HG03342 (cell line): ENCODE results near the gene CDH24.

Experiments
- ATAC-seq: cut with Tn5 transposase; IDR thresholded peaks from one replicate; pipeline ENCODE4 v1.9.1; 2021; ENCODE audit warnings: mild to moderate bottlenecking, moderate library complexity; ENCODE audit not compliant: unreplicated experiment

The CDH24 gene

GRCh38 chr14:22997676-22998323, 59.5 kb downstream of the CDH24 start:
- ATAC-seq: no peak
